GM15510 (cell line): Measurements from ENCODE around the gene PRDM16.

ENCODE experiments used
- POLR2A ChIP-seq: IDR thresholded peaks from 3 replicates; pipeline ENCODE4 v1.6.1; 2011; ENCODE audit warnings: borderline replicate concordance; ENCODE audit not compliant: insufficient read length; ENCODE audit errors: extremely low read depth

Gene PRDM16

GRCh38 chr1:3251099-3251806, 182.2 kb downstream of the PRDM16 start:
- no peak for TF ChIP-seq POLR2A

GRCh38 chr1:3251807-3252428, 182.9 kb downstream of the PRDM16 start:
- TF ChIP-seq POLR2A: no peak

GRCh38 chr1:3255680-3256079, 186.7 kb downstream of the PRDM16 start:
- no peak for TF ChIP-seq POLR2A

- no peak for TF ChIP-seq POLR2A
Observed at GRCh38 chr1:3257788-3258187, 188.8 kb downstream of the PRDM16 start.

GRCh38 chr1:3258386-3259003, 189.5 kb downstream of the PRDM16 start:
- TF ChIP-seq POLR2A: no peak

- TF ChIP-seq POLR2A: no peak
Observed at GRCh38 chr1:3259020-3259419, 190.0 kb downstream of the PRDM16 start.

GRCh38 chr1:3261007-3261968, 192.3 kb downstream of the PRDM16 start:
- no peak for TF ChIP-seq POLR2A

GRCh38 chr1:3261969-3262579, 193.1 kb downstream of the PRDM16 start:
- TF ChIP-seq POLR2A: no peak

GRCh38 chr1:3262681-3263286, 193.8 kb downstream of the PRDM16 start:
- TF ChIP-seq POLR2A: no peak

GRCh38 chr1:3263790-3264189, 194.8 kb downstream of the PRDM16 start:
- no peak for TF ChIP-seq POLR2A

GRCh38 chr1:3264456-3264855, 195.5 kb downstream of the PRDM16 start:
- no peak for TF ChIP-seq POLR2A

- no peak for TF ChIP-seq POLR2A
Observed at GRCh38 chr1:3265835-3266805, 197.1 kb downstream of the PRDM16 start.
